ENCODE measurements around the gene FZD1.

DNA sequence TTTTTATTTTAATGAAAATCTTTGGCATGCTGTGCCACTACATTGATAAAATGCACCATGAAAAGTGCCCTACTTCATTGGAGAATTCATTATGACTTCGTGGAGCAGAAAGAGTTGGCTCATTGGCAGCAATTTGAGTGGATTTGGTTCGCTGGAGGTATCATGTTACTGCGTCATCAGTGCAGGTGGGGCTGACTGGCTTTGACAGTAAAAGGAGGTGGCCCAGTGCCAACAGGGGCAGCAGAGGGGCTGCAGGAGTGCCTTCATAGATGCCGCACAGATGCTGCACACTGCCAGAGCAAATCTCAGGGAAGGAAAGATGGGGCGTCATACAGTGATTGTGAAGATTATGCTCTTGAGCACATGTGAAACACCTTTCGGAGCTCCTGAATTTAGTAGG lies 22.2 kb downstream of the FZD1 start:
- TF ChIP-seq POLR2AphosphoS5 (IDR thresholded peaks at IDR 0.05; ENCODE audit: low read depth) = no peak
- TF ChIP-seq, protein P1, sequence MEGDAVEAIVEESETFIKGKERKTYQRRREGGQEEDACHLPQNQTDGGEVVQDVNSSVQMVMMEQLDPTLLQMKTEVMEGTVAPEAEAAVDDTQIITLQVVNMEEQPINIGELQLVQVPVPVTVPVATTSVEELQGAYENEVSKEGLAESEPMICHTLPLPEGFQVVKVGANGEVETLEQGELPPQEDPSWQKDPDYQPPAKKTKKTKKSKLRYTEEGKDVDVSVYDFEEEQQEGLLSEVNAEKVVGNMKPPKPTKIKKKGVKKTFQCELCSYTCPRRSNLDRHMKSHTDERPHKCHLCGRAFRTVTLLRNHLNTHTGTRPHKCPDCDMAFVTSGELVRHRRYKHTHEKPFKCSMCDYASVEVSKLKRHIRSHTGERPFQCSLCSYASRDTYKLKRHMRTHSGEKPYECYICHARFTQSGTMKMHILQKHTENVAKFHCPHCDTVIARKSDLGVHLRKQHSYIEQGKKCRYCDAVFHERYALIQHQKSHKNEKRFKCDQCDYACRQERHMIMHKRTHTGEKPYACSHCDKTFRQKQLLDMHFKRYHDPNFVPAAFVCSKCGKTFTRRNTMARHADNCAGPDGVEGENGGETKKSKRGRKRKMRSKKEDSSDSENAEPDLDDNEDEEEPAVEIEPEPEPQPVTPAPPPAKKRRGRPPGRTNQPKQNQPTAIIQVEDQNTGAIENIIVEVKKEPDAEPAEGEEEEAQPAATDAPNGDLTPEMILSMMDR (IDR thresholded peaks at IDR 0.05; ENCODE audit: insufficient read depth, low read length) = no peak
- TF ChIP-seq, protein P2, sequence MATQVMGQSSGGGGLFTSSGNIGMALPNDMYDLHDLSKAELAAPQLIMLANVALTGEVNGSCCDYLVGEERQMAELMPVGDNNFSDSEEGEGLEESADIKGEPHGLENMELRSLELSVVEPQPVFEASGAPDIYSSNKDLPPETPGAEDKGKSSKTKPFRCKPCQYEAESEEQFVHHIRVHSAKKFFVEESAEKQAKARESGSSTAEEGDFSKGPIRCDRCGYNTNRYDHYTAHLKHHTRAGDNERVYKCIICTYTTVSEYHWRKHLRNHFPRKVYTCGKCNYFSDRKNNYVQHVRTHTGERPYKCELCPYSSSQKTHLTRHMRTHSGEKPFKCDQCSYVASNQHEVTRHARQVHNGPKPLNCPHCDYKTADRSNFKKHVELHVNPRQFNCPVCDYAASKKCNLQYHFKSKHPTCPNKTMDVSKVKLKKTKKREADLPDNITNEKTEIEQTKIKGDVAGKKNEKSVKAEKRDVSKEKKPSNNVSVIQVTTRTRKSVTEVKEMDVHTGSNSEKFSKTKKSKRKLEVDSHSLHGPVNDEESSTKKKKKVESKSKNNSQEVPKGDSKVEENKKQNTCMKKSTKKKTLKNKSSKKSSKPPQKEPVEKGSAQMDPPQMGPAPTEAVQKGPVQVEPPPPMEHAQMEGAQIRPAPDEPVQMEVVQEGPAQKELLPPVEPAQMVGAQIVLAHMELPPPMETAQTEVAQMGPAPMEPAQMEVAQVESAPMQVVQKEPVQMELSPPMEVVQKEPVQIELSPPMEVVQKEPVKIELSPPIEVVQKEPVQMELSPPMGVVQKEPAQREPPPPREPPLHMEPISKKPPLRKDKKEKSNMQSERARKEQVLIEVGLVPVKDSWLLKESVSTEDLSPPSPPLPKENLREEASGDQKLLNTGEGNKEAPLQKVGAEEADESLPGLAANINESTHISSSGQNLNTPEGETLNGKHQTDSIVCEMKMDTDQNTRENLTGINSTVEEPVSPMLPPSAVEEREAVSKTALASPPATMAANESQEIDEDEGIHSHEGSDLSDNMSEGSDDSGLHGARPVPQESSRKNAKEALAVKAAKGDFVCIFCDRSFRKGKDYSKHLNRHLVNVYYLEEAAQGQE (IDR thresholded peaks at IDR 0.05; ENCODE audit: insufficient replicate concordance, low read depth) = no peak
- TF ChIP-seq SPI1 (IDR thresholded peaks at IDR 0.05; ENCODE audit: borderline replicate concordance, low read depth) = no peak
- no peak for TF ChIP-seq GABPA (IDR thresholded peaks at IDR 0.05; ENCODE audit: low read depth)

Data from HL-60 (cell line).